ENCODE measurements around the gene HOXD13.

The HOXD13 gene

GRCh38 chr2:176111309-176111663, 18.8 kb downstream of the HOXD13 start:
- Histone ChIP-seq H3K4me1 (ENCODE audit: insufficient read depth, low read length) (no peaks in the 10 kb centered on the region), H4K20me1 (ENCODE audit: insufficient read depth, low read length) (no peaks in the 10 kb centered on the region), H3K4me2 (ENCODE audit: insufficient read depth, low read length) (no peak overlapping the region), H3K27me3 (ENCODE audit: insufficient read depth, low read length, poor library complexity) (no peaks in the 10 kb centered on the region), H3K9me3 (ENCODE audit: insufficient read depth, low read length, severe bottlenecking) (no peaks in the 10 kb centered on the region), H2AFZ (ENCODE audit: low read depth, low read length) (no peak overlapping the region), H3K4me3 (ENCODE audit: low read depth in 1 of 2, low read length in 2 of 2) (no peak overlapping the region), H3K9ac (ENCODE audit: low read depth, low read length) (no peak overlapping the region), H3K79me2 (ENCODE audit: insufficient read depth, low read length) (no peaks in the 10 kb centered on the region), H3K27ac (ENCODE audit: low read length) (no peak overlapping the region), H3K36me3 (ENCODE audit: insufficient read depth, low read length) (no peaks in the 10 kb centered on the region)
- TF ChIP-seq, protein P1, sequence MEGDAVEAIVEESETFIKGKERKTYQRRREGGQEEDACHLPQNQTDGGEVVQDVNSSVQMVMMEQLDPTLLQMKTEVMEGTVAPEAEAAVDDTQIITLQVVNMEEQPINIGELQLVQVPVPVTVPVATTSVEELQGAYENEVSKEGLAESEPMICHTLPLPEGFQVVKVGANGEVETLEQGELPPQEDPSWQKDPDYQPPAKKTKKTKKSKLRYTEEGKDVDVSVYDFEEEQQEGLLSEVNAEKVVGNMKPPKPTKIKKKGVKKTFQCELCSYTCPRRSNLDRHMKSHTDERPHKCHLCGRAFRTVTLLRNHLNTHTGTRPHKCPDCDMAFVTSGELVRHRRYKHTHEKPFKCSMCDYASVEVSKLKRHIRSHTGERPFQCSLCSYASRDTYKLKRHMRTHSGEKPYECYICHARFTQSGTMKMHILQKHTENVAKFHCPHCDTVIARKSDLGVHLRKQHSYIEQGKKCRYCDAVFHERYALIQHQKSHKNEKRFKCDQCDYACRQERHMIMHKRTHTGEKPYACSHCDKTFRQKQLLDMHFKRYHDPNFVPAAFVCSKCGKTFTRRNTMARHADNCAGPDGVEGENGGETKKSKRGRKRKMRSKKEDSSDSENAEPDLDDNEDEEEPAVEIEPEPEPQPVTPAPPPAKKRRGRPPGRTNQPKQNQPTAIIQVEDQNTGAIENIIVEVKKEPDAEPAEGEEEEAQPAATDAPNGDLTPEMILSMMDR (IDR thresholded peaks at IDR 0.05; ENCODE audit: borderline replicate concordance, extremely low read depth, low read length, poor library complexity, severe bottlenecking): no peak
- no peak for TF ChIP-seq EZH2 (IDR thresholded peaks at IDR 0.05; ENCODE audit: borderline replicate concordance, low read depth, low read length, severe bottlenecking)
- no peak for ATAC-seq (ENCODE audit: insufficient read depth, low read depth)
- no peak for DNase-seq

- TF ChIP-seq EZH2 (IDR thresholded peaks at IDR 0.05; ENCODE audit: borderline replicate concordance, low read depth, low read length, severe bottlenecking): no peak
- TF ChIP-seq, protein P1 (IDR thresholded peaks at IDR 0.05; ENCODE audit: borderline replicate concordance, extremely low read depth, low read length, poor library complexity, severe bottlenecking): no peak
- no peaks in the 10 kb centered on the region for H3K36me3 ChIP-seq (ENCODE audit: insufficient read depth, low read length)
- DNase-seq: no peak
- no peaks in the 10 kb centered on the region for H3K4me1 ChIP-seq (ENCODE audit: insufficient read depth, low read length)
- no peaks in the 10 kb centered on the region for H3K9me3 ChIP-seq (ENCODE audit: insufficient read depth, low read length, severe bottlenecking)
- H3K9ac ChIP-seq (ENCODE audit: low read depth, low read length): no peak overlapping the region
- no peak overlapping the region for H3K27ac ChIP-seq (ENCODE audit: low read length)
- no peak overlapping the region for H3K4me3 ChIP-seq (ENCODE audit: low read depth in 1 of 2, low read length in 2 of 2)
- H3K79me2 ChIP-seq (ENCODE audit: insufficient read depth, low read length): no peaks in the 10 kb centered on the region
- H3K27me3 ChIP-seq (ENCODE audit: insufficient read depth, low read length, poor library complexity): no peaks in the 10 kb centered on the region
- H2AFZ ChIP-seq (ENCODE audit: low read depth, low read length): no peak overlapping the region
- H3K4me2 ChIP-seq (ENCODE audit: insufficient read depth, low read length): no peak overlapping the region
- no peak for ATAC-seq (ENCODE audit: insufficient read depth, low read depth)
- H4K20me1 ChIP-seq (ENCODE audit: insufficient read depth, low read length): no peaks in the 10 kb centered on the region
These were observed 19.4 kb downstream of the HOXD13 start for GRCh38 chr2:176111846-176112374.

DNA sequence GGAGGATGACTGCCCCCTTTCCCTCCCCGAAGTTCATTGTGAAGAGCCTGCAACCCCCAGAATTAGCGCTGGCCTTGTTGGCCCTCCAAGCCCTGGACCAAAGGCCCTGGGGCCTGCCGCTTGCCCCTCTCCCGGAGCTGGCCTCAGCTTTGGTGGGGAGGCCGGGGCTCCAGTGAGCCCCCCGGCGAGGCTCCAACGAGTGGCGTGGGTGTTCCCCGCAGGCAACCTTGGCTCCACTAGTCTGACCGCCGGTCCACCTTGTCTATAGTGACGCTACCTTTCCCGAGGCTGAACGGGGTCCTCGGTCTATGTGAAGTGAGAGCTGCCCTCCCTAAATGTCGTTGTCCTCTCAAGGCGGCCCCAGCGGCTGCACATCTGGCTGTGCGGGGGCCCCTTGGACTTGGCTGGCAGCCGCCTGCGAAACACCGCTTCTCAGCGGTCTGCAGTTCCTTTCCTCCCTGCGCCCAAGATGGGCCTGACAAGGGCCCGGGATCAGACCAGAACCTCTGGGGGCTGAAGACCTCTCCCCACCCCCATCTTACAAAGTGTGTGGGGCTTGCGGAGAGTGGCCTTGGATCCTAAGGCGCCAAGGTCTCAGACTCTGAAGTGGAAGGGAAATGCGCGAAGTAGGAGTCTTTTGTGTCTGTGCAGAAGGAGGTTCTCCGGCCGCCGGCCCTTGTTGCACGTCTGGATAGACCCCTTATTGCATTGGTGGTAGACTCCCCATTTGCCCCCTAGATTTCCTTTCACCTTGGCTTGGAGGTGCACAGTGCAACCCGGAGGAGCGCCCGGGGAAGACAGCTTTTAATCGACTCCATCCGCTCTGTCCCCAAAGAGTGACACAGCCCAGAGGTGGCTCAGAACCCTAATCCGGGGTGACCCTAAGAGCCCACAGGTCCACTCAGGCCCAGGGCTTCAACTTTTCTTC, 20.1 kb downstream of the HOXD13 start:
- DNase-seq: no peak
- TF ChIP-seq, protein P1 (IDR thresholded peaks at IDR 0.05; ENCODE audit: borderline replicate concordance, extremely low read depth, low read length, poor library complexity, severe bottlenecking): no peak
- no peak for TF ChIP-seq EZH2 (IDR thresholded peaks at IDR 0.05; ENCODE audit: borderline replicate concordance, low read depth, low read length, severe bottlenecking)

More for the DNA sequence above, 20.1 kb downstream of the HOXD13 start:
- Histone ChIP-seq H3K9me3 (ENCODE audit: insufficient read depth, low read length, severe bottlenecking) (no peaks in the 10 kb centered on the region), H3K4me1 (ENCODE audit: insufficient read depth, low read length) (no peaks in the 10 kb centered on the region), H3K4me3 (ENCODE audit: low read depth in 1 of 2, low read length in 2 of 2) (no peak overlapping the region), H3K27me3 (ENCODE audit: insufficient read depth, low read length, poor library complexity) (no peaks in the 10 kb centered on the region), H3K79me2 (ENCODE audit: insufficient read depth, low read length) (no peaks in the 10 kb centered on the region), H3K36me3 (ENCODE audit: insufficient read depth, low read length) (no peaks in the 10 kb centered on the region), H4K20me1 (ENCODE audit: insufficient read depth, low read length) (no peaks in the 10 kb centered on the region), H2AFZ (ENCODE audit: low read depth, low read length) (no peak overlapping the region), H3K9ac (ENCODE audit: low read depth, low read length) (no peak overlapping the region), H3K27ac (ENCODE audit: low read length) (no peak overlapping the region), H3K4me2 (ENCODE audit: insufficient read depth, low read length) (no peak overlapping the region)
- no peak for ATAC-seq (ENCODE audit: insufficient read depth, low read depth)

Data from DND-41 (cell line).